HS-27A (cell line): ENCODE results near the gene KCNA4.
"Not testable (repeated sequence)": the region's sequence is repeated elsewhere in the genome, so short reads cannot be mapped to it uniquely, and the experiment has no call there.

Source experiments
- DNase-seq: peaks from one replicate; pipeline ENCODE4 v3.0.0-alpha.2; 2012; ENCODE audit warnings: low read depth, missing footprints

The KCNA4 gene

DNA sequence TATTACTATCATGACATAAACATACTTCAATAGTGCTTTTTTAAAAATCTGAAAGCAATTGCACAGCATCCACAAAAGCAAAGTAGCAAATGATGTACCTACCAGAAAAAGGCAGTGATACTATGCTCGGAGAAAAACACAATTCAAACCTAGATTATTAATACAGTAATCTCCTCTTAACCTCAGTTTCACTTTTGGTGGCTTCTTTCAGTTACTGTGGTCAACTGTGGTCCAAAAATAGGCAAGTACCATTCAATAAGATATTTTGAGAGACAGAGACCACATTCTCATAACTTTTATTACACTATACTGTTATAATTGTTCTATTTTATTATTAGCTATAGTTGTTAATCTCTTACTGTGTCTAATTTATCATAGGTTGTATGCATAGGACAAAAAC lies 20.8 kb downstream of the KCNA4 start:
- DNase-seq, result no peak

DNA sequence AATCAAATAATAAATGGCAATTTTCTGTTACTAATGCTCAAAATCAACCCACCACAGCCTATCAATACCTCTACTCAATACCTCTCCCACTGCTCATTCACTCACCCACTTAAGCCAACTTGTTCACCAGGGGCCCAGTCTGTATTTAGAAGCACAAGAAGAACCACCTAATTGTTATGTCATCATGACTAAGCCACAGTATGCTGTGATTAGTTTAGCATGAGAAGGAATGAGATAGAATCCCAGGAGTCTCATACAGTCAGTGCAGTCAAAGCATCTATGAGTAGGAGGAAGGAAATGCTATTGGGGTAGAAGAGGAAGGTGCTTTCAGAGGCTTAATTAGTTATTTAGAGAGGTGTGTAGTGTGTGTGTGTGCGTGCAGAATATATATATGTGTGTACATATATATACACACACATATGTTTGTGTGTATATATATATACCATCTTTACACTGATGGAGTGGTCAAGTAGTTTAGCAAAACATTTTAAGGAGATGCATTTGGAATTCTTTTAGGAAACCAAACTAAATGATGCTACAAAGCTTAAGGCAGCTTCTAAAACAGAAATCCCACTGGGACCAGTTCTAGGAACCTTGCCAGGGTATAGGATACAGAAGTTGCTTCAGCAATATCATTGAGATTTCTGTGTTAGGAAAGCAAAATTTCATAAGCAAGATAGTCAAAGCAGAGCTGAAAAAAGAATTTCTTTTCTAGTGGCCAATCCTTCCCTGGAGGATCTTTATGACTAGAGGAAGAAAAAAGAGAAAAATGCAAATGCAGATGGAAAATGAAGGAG lies 27.5 kb downstream of the KCNA4 start:
- DNase-seq, result no peak

DNA sequence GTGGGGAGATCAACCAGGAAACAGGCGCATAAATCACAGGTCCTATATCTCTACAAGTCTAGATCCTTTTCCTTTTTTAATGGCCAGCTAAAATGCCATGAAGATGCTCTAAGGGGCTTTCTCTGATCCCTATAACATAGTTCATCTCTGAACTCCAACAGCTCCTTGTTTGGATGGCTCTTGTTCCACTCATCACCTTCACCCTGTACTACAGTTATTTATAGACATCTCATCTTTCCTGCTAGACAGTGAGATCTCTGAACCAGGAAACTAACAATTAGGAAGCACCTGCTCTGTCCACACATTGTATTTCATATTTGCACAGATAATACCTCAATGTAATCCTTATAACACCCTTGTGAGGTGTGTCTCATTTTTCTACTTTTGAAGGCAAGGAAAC lies 31.6 kb downstream of the KCNA4 start:
- no peak for DNase-seq

DNA sequence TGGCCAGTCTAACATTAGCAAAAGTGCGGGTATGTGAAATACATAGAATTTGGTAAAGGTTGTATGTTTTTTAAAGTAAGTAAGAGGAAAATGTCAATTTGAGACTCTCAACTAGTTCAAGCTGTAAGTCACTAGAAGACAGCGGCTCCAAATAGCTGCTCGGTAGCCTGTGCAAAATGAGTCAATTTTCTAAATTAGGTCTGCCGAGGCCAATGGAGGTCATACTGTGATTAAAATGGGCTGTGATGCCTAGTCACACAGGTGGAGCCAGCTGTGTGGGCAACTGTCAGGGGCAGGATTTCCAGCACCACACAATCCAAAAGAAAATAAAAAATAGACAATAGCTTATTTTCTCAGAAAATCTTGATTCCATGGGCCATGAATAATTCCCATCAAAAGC lies 32.3 kb downstream of the KCNA4 start:
- DNase-seq, result no peak

DNA sequence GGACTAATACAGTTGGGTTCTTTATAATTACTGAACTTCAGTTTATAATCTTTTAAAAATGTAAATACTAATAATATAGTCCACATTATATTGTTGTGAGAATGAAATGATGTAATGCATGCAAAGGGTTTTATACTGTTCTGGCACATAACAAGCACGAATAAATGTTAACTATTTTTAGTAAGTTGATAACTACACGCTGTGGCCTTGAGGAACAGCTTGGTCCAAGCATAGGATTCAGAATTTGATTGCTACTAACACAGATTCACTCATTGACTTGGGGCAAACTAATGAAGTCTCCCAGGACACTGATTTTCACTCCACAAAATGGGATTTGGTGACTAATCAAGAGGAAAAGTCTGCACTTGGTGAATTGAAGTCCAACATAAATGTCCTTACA lies 38.3 kb downstream of the KCNA4 start:
- no peak for DNase-seq

DNA sequence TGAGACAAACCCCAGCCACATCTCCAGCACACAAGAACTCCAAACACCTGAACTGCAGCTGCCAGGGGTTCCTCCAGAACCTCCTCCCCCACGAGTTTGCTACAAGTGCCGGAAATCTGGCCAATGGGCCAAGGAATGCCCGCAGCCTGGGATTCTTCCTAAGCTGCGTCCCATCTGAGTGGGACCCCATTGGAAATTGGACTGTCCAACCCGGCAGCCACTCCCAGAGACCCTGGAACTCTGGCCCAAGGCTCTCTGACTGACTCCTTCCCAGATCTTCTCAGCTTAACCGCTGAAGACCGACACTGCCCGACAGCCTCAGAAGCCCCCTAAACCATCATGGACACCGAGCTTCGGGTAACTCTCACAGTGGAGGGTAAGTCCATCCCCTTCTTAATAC lies 41.2 kb downstream of the KCNA4 start:
- DNase-seq, result not testable (repeated sequence)

DNA sequence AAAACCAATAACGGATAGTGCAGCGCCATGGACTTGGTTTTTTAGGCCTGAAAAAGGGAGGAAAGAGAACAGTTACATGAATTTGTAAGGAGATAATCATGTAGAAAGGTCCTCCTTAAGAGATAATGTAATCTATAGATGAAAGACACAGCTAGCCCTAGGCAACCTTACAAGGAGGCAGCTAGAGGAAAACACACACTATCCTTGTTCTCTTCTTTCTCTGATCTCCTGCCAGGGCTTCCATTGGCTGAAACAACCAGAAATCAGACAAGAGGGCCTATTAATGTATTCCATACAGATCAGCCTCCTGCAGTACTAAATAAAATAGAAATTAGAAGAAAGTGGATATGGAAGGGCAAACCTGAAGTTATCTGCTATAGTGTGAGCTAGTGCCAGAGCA lies 53.0 kb downstream of the KCNA4 start:
- DNase-seq, result no peak

DNA sequence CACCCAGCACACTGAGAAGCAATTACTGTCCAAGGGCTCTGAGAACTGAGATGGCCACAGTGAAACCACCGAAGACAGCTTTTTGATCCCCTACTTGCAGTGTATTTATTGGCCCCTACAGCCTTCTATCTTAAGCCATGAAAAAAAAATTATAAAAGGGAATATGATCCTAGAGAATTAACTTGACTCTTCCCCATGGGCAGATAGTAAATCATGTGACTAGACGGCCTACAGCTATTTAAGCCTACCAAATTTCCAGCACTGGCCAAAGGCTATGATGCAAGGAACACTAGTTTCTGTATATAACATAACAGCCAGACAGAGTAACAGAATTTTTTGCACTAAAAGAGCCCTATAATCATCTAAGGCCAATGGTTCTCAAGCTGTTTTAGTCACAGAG lies 53.8 kb downstream of the KCNA4 start:
- no peak for DNase-seq

DNA sequence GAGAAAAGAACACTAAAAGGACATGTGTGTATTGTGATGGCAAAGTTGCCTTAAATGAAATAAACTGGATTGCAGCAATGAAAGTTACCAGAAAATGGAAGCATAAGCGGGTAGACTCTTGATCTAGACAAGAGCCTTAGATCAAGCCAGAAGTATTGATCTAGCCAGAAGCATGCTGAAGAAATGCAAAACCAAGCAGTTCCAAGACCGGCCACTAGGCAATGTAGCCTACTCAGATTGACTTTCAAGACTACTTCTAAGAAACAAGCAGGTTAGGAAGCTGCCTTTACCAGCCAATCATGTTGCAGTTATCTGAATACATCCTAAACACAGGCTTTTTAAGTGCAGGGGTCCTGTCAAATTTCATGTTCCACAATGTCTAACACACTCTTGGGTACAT lies 54.6 kb downstream of the KCNA4 start:
- no peak for DNase-seq
